ELF-1 (cell line): ENCODE results near the gene PSME4.
A peak's percentile ranks its signal among the peaks of the same experiment; 100 is the strongest.
"Not testable (repeated sequence)": the region's sequence is repeated elsewhere in the genome, so short reads cannot be mapped to it uniquely, and the experiment has no call there.

Experiments
- DNase-seq: peaks from one replicate; pipeline ENCODE4 v3.0.0-alpha.2; 2016; ENCODE audit warnings: low read depth, low spot score

Gene PSME4

GRCh38 chr2:53842891-53843290 is 127.9 kb downstream of the PSME4 start:
- DNase-seq = no peak

GRCh38 chr2:53841651-53842050 is 129.1 kb downstream of the PSME4 start:
- not testable (repeated sequence) for DNase-seq

- DNase-seq = no peak
These were observed 130.2 kb downstream of the PSME4 start for GRCh38 chr2:53840580-53840979.

GRCh38 chr2:53829980-53830290 is 140.9 kb downstream of the PSME4 start:
- DNase-seq = not testable (repeated sequence)

GRCh38 chr2:53829273-53829979 is 141.4 kb downstream of the PSME4 start:
- DNase-seq = no peak

- DNase-seq = no peak
These were observed 142.5 kb downstream of the PSME4 start for GRCh38 chr2:53828331-53828730.

GRCh38 chr2:53827398-53828175 is 143.2 kb downstream of the PSME4 start:
- peak; percentile 49 for DNase-seq

GRCh38 chr2:53826587-53827397 is 144.0 kb downstream of the PSME4 start:
- no peak for DNase-seq

GRCh38 chr2:53826030-53826410 is 144.8 kb downstream of the PSME4 start:
- no peak for DNase-seq

GRCh38 chr2:53823639-53824038 is 147.2 kb downstream of the PSME4 start:
- peak; percentile 40 for DNase-seq

- no peak for DNase-seq
These were observed 149.0 kb downstream of the PSME4 start for GRCh38 chr2:53821810-53822209.

GRCh38 chr2:53820711-53821110 is 150.1 kb downstream of the PSME4 start:
- DNase-seq = no peak

- DNase-seq = no peak
These were observed 150.7 kb downstream of the PSME4 start for GRCh38 chr2:53820048-53820447.

- DNase-seq = peak; percentile 63
These were observed 151.2 kb downstream of the PSME4 start for GRCh38 chr2:53819634-53820033.

- no peak for DNase-seq
These were observed 151.8 kb downstream of the PSME4 start for GRCh38 chr2:53818854-53819435.
